ENCODE results near the gene DNASE2.
"Not testable (repeated sequence)": the region's sequence is repeated elsewhere in the genome, so short reads cannot be mapped to it uniquely, and the experiment has no call there.

DNASE2 gene, protein sequence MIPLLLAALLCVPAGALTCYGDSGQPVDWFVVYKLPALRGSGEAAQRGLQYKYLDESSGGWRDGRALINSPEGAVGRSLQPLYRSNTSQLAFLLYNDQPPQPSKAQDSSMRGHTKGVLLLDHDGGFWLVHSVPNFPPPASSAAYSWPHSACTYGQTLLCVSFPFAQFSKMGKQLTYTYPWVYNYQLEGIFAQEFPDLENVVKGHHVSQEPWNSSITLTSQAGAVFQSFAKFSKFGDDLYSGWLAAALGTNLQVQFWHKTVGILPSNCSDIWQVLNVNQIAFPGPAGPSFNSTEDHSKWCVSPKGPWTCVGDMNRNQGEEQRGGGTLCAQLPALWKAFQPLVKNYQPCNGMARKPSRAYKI

DNA sequence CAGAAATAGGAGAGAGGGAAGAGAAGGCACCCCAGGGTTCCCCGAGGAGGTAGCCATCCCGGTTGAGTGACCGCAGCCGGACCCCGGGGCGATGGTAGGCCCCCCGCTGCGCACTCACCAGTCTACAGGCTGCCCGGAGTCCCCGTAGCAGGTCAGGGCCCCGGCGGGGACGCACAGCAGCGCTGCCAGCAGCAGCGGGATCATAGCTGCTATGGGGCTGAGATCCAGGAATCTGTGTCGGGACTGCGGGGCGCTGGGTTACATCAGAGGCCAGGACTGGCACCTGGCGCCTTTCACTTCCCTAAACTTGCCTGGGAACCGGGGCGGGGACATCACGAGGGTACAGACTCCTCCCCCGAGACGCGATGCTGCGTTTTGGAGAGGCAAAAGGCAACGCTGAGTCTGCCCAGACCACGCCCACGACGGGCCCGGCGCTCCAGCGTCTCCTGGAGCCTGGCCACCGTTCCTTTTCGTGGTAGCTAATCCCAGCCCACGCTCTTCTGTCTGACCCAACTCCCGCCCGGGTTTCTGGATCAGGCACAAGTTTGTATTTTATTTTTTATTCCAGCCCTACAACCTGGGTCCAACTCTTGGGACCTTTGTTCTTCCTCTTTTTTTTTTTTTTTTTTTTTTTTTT lies at the start of gene DNASE2:
Gene DNASE2, minus strand, starts transcription at position 278 of the 637 bp plus-strand sequence. Its CDS starts 74 bp downstream, at position 204.
- peak; percentile 75 for DNase-seq (ENCODE audit: low read depth, low spot score)

DNA sequence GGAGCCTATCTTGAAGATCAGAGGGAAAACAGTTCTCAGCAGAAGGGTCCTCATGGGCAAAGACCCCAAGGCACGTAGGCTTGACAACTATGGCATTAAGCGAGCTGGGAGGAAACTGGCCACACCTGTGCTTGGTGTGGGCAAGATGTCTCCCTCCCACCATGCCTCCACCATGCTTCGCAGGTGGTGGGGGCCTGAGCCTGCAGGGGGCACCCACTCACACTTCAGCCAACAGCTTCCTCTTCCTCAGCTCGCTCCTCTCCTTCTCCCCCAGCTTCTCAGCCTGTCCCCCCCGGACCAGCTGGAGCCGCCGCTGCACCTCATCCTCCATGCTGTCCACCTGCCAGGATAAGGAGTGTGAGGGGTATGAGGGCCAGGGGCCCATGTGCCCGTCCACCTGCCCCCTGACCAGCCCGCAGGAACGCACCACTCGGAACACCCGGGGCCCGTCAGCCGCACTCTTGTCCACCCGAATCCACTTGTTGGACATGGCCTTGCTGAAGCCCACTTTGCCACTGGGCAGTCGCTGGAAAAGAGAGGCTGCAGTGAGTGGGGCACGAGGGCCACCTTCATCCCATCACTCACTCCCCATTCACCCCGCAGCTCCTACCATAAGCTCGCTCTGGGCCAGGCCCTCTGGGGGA lies 48.9 kb upstream of the DNASE2 start:
- DNase-seq (ENCODE audit: low read depth, low spot score), result no peak

DNA sequence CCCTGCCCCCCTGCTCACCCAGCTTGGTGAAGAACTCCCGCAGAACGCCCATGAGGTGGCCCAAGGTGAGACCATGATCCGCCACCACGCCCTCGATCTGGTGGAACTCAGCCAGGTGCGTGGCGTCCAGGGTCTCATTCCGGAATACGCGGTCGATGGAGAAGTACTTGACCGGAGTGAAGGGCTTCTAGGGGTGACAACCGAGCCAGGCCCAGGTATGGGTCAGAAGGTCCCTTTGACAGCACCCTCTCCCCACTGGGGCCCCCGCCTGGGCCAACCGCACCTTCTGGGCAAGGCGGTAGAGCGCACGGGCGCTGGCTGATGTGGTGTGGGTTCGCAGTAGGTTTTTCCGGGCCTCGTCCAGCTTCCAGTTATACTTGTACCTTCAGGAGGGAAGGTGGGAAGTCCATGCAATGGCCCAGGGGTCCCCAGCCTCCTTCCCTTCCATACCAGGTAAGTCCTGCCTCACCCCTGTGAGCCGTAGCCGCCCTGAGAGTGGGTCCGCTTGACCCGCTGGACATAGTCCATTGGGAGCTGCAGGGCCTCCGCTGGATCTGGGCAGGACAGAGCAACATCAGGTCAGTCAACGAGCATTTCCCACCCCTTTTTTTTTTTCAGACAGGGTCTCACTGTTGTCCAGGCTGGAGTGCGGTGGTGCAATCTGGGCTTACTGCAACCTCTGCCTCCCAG lies 43.5 kb upstream of the DNASE2 start:
- DNase-seq (ENCODE audit: low read depth, low spot score), result no peak

DNA sequence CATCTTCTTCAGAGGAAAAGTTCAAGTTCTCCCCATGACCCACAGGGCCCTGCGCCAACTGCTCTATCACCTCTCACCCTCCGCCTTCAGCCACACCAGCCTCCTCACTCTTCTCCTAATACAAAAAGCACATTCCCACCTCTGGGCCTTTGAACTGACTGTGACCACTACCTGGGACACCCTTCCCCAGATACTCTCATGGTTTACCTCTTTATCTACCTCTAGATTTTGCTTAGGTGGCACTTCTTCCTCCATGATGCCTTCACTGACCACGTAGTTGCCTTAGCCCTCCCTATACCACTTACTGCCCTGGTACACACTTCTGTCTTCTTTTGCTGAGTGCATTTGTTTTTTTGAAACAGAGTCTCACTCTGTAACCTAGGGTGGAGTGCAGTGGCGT lies 41.7 kb upstream of the DNASE2 start:
- DNase-seq (ENCODE audit: low read depth, low spot score), result no peak

DNA sequence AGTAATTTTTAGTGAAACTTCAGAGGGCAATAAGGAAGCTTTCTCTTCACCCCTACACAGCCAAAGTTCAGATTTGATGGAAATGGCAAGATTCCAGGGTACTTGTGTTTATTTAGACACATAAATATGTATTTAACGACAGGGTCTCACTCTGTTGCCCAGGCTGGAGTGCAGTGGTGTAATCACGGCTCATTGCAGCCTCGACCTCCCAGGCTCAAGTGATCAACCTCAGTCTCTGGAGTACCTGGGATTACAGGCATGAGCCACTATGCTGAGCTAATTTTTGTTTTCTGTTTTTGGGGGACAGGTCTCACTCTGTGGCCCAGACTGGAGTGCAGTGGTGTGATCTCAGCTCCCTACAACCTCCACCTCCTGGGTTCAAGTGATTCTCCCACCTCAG lies 39.8 kb upstream of the DNASE2 start:
- no peak for DNase-seq (ENCODE audit: low read depth, low spot score)

DNA sequence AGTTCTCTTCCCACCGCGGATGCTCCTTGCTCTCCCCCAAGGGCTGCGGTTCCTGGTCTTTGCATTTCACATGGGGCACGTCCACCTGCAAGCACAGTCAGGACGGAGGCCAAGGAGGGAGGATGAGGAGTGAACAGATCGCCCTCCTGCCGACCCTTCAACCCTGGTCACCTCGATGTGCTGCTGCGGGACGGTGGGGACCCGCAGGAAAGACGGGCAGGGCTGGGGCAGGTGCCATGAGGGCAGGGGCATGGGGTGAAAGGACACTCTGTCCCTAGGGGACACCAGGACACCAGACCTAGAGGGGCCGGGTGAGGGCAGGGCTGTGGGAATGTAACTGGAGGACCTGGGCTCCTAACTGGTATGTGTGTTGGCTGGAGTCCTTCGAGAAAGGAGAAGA lies 37.0 kb upstream of the DNASE2 start:
- DNase-seq (ENCODE audit: low read depth, low spot score), result no peak

DNA sequence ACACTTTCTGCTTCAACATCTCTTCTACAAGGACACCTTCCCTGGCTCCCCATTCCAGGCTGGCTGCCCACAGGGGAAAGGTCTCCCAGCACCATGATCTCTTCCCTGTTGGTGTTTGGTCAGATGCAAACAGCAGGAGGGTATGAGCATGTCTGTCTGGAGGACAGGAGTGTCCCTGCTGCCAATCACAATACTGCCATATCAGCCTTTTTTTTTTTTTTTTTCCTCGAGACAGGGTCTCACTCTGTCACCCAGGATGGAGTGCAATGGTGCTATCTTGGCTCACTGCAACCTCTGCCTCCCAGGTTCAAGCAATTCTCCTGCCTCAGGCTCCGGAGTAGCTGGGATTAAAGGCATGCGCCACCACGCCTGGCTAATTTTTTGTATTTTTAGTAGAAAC lies 34.6 kb upstream of the DNASE2 start:
- DNase-seq (ENCODE audit: low read depth, low spot score), result not testable (repeated sequence)

DNA sequence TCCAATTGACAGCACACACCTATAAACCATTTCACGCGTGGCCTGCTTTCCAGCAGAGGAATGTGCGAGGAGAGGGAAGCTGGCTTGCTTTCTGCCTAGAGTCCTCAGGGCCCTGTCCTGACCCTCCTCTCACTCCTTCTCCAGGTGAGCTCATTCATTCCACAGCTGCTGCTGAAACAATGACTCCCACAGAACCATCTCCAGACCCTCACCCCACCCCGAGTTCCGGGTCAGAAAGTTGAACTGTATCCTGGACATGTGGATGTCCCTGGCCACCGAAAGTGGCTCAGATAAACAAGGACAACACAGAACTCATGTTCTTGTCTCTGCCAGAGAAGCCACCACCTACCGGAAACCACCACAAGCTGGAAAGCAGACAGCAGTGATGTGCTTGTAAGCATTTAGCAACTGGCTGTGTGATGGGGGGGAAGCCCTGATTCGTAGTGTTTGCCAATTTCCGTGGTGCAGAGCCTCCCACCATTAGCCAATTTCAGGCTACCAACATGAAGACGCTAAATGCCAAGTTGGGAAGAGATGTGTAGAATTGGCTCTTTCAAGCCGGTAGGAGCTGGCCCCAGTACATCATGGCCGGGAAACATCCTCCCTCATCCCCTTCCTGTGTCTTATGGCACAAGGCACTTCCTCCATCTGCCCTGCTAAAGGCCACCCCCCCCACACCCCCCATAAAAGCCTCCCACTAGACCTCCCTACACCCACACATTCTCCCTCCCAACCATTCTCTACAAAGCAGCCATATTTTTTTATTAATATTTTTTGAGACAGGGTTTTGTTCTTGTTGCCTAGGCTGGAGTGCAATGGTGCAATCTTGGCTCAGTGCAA lies 32.8 kb upstream of the DNASE2 start:
- DNase-seq (ENCODE audit: low read depth, low spot score), result no peak

DNA sequence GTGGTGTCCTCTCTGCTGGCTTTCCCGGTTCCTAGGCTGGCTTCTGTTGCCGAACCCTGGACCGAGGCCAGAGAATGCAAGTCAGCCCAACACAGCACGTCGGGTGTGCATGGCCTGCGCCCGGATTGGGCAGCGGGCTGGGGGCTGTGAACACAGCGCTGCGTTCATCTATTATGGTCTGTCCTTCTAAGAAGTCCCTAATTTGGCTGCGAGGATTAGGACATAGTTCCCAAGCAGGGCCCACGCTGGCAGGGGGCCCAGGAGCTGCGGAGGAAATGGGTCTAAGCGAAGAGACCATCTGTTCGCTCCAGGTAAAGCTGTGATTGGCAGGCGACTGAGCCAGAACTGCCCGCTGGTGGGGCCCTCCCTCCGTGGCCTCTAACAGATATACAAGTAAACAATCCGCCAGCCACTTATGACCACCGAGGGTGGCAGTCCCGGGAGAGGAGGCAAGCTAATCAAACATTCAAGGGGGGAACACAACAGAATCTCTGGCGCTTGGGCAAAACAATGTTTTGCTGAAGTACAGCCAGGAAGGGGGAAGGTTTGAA lies 31.8 kb upstream of the DNASE2 start:
- no peak for DNase-seq (ENCODE audit: low read depth, low spot score)

DNA sequence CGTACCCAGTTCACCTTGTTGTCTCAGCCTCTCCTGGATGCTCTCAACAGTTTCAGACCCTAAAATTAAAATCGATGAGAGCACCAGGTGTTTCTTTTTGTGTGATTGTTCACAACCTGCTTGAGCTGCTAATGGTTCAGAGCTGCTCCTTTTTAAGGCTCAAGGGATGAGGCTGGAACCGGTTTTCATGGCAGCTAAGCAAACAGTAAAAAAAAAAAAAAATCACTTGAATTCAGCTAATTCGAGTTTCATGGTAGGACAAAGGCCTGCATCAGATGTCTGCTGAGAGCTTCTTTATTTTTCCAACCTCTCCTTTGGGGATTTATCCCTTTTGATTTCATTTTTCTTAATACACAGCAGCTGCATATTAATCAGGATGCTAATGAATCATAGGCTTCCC lies 31.3 kb upstream of the DNASE2 start:
- no peak for DNase-seq (ENCODE audit: low read depth, low spot score)

DNA sequence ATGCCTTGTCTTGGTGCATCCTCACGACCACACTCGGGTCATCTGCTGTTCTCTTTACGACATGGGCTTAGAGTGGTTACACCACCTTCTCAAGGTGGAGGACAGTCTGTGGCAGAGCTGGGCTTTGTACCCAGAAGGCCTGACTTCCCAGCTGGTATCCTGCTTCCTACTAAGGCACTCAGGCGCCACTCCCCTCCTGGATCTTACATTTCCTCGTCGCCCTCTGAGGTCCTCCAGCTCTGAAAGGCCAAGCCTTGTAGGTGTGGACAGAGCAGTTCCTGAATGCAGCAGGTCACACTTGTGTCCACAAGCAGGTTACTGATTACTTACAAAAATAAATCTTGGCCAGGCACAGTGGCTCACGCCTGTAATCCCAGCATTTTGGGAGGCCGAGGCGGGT lies 25.9 kb upstream of the DNASE2 start:
- no peak for DNase-seq (ENCODE audit: low read depth, low spot score)

DNA sequence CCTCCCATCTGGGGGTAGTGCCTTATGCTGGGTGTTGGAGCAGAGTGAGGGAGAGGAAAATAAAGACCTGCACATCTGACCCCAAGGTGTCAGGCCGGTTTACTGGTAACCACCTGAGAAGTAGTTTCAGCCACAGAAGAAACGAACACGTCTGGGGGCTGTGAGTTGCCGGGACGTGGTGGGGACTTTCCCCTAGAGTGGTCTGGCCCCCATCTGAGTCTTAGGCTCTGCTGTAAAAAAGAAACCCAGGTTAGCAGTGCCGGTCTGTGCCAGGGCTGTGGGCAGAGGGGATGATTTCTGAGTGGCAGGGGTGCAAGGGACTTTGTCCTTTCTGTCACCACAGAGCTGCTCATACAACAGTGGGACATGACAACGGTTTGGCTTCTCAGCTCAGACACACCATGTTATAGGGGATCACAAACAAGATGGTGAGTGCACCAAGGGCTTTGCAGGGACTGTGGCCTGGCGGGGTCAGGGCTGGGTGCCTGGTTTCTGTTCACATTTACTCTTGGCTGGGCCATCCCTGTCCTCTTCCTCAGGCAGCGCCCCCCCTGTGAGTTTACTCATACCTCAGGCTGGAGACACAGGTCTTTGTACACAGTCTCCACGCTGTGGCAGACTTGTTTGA lies 18.8 kb upstream of the DNASE2 start:
- DNase-seq (ENCODE audit: low read depth, low spot score), result no peak

DNA sequence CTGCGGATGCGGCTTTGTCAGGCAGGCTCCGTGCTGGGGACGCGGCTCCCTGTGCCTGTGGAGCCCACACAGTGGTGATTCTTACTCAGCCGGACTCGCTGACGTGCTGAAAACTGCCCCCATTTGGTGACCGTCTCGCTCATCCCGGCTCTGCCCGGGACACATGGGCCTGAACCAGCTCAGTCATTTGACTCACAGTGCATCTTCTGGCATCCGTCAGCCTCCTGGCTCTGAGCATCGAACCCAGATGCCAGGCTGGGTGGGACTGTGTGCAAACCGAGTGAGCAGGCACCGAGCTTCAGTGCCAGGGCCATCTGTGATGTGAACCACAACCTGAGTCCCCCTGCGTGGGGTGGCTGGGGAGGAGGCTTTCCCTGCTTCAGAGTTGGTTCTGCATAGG lies 15.2 kb upstream of the DNASE2 start:
- no peak for DNase-seq (ENCODE audit: low read depth, low spot score)

DNA sequence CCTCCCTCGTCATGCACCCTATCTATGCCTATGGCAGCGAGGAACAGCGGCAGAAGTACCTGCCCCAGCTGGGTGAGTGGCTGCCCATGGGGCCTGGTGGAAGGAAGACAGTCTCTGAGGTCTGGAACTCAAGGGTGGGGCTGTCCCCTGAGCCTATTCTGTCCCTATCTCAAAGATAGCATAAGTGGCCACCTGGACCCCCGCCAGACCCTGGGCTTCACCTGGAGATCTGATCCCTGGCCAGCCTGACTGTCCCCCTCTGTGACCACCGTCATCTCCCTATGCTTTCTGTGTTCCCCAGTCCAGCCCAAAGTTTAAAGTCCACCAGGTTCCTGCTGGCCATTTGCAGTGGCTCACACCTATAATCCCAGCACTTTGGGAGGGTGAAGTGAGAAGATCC lies 12.3 kb upstream of the DNASE2 start:
- no peak for DNase-seq (ENCODE audit: low read depth, low spot score)

DNA sequence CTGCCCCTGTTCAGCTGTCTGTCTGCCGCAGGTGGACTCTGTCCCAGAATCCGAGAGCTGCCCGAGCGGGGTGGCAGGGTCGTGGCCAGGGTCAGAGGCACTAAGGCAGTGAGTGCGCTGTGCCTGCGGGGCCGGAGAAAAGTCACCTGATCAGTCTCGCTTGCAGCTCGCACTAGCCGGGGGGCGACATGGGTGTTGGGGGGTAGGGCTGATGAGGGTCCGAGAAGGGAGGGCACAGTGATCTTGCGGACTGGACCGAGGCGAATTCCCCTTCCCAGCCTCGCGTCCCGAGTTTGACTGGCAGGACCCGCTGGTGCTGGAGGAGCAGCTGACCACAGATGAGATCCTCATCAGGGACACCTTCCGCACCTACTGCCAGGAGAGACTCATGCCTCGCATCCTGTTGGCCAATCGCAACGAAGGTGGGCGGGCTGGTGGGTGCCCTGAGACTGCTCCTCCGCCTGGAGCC lies 10.3 kb upstream of the DNASE2 start:
- DNase-seq (ENCODE audit: low read depth, low spot score), result no peak

DNA sequence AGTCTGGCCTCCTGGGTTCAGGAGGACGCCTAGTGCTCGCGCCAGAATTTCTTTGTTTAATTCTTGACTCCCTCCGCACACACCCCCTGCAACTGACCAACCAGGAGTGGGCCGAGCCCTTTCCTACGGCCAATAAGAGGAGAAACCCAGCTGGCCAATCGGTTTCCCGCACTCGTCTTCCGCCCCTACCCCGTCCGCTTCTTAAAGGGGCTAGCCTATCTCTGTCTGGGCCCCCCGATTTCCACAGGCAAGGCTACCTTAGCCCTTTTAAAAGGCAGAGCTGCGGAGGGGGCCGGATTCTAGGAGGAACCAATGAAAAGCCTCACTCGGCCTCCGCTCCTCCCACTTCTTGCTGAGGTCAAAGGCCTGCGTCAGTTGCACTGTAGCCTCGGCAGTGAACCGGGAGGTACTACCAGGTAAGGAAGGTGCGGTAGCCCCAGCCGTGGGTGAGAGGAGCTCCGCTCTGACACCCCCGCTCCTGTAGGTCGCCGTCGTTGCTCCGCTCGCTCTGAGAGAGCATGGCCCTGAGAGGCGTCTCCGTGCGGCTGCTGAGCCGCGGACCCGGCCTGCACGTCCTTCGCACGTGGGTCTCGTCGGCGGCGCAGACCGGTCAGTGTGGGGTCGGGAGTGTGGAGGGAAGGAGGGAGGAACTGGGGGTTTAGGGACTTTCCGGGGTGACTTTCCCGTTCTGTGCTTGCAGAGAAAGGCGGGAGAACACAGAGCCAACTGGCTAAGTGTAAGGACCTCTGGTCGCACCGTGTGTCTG lies 9.7 kb upstream of the DNASE2 start, which contains the start of gene GCDH:
Gene GCDH, plus strand, starts transcription at position 374 of the 766 bp plus-strand sequence. Its CDS starts 145 bp downstream, at position 519.
- DNase-seq (ENCODE audit: low read depth, low spot score), result peak; percentile 92

DNA sequence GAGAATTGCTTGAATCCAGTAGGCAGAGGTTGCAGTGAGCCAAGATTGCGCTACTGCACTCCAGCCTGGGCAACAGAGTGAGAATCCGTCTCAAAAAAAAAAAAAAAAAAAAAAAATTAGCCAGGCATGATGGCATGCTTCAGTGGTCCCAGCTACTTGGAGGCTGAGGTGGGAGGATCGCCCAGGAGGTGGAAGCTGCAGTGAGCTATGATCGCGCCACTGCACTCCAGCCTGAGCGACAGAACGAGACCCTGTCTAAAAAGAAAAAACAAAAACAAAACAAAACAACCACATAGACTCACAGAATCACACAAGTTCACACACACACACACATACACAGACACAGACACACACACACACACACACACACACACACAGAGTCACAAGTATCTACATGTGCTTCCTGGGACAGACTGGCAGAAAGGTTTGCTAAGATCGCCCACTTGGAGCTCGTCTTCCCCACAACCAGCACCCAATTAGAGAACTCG lies 9.1 kb upstream of the DNASE2 start:
- DNase-seq (ENCODE audit: low read depth, low spot score), result not testable (repeated sequence)

DNA sequence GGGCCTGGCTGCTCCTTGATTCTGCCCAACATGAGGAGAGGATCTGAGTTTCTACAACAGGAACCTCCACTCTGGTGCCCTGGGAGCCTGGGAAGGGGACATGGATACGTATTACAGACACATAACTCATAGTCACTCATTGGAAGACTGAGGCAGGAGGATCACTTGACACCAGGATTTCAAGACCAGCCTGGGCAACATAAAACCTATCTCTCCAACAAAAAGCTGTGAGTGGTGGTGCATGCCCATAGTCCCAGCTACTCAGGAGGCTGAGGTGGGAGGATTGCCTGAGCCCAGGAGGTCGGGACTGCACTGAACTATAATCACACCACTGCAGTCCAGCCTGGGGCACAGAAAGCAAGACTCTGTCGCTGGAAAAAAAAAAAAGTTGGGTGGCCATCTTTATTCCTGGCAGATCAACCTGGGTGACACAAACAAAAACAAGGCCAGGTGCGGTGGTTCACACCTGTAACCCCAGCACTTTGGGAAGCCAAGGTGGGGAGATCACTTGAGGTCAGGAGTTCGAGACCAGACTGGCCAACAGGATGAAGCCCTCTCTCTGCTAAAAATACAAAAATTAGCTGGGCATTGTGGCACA lies 6.9 kb upstream of the DNASE2 start:
- no peak for DNase-seq (ENCODE audit: low read depth, low spot score)

Measured in activated naive CD8-positive, alpha-beta T cell treated with anti-CD3 and anti-CD28 coated beads, Interleukin-2, amount 50 U/mL, for 16 hours (primary cell).